Measurements from ENCODE around the gene RAD51AP1. TPM values are rescaled to one million over a fixed set of nuclear protein-coding genes. Genes with fewer than 3 reads are reported as not detected.

Gene RAD51AP1
- polyA plus RNA-seq, 2 of the 4 experiments (the other 2 are of a cell fraction), result 30.6 to 56.7 TPM

GRCh38 chr12:4530160-4530559, 8.5 kb upstream of the RAD51AP1 start:
- CTCF ChIA-PET, result interaction anchor here (0.6 to 2.4 kb wide), 2 partner anchors 110 to 223 kb away, joined by 3 to 5 read pairs; no protein-coding TSS in a partner anchor
- WGBS (ENCODE audit: missing lambda C conversion rate), result 91% methylated on average over 1 of the region's 1 CpG
- ATAC-seq (no peak), DNase-seq (ENCODE audit: low read depth in 1 of 2, low spot score in 1 of 2) (no peak), FAIRE-seq (no peak)
- H3K4me2 ChIP-seq, result no peak overlapping the region
- no peak for TF ChIP-seq KDM1A (IDR thresholded peaks at IDR 0.05; ENCODE audit: low read depth)
- POLR2A ChIA-PET, result no interaction called here
- no peaks in the 10 kb centered on the region for H3K9me3 ChIP-seq
- no peaks in the 10 kb centered on the region for H3K4me1 ChIP-seq
- H3K4me3 ChIP-seq, result no peak overlapping the region
- no peak overlapping the region for H3K27ac ChIP-seq

DNA sequence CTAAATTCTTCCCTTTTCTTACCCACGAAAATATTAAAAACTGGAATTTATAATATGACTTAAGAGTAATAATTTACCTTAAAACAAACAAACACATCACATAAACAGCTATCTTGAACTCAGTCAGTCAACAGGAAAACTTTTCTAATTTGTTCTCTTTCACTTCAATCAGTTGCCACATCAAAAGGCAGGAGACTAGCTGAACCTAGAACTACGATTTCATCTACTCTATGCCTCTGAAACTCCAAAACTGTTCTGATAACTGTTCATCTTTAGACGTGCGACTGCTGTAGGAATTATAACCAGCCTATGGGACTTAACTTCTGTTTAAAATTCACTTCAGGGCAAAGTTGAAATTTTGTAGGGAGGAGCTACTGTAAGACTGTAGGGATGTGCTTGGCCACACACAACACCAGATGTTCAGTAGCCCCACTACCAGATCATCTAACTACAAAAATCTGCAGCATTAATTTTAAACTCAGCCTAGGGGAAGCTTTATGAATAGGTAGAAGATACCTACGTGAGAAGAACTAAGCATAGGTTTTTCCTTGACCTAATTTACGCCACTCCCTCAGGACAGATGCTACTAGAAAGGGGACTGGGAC, 7.6 kb upstream of the RAD51AP1 start:
- POLR2A ChIA-PET, result no interaction called here
- Histone ChIP-seq H3K9me3 (no peaks in the 10 kb centered on the region), H3K27ac (no peak overlapping the region), H3K4me3 (no peak overlapping the region), H3K4me2 (no peak overlapping the region), H3K4me1 (no peaks in the 10 kb centered on the region)
- FAIRE-seq, result no peak
- CTCF ChIA-PET, result interaction anchor here (0.6 to 2.4 kb wide), 4 partner anchors 14 to 233 kb away, joined by 3 to 5 read pairs (median 4); no protein-coding TSS in a partner anchor
- no peak for DNase-seq (ENCODE audit: low read depth in 1 of 2, low spot score in 1 of 2)
- WGBS (ENCODE audit: missing lambda C conversion rate), result 80% methylated on average over 6 of the region's 6 CpGs
- TF ChIP-seq HOXA7 (CRISPR knock-in tag; IDR thresholded peaks at IDR 0.05) (no peak), ATOH8 (CRISPR knock-in tag; IDR thresholded peaks at IDR 0.05; ENCODE audit: low read depth) (no peak), JUNB (IDR thresholded peaks at IDR 0.05) (no peak), RARB (CRISPR knock-in tag; IDR thresholded peaks at IDR 0.05) (no peak), RNF2 (IDR thresholded peaks at IDR 0.05; ENCODE audit: borderline replicate concordance, low read depth) (no peak), TP53 (CRISPR knock-in tag; IDR thresholded peaks at IDR 0.05) (no peak), BHLHE40 (IDR thresholded peaks at IDR 0.05; ENCODE audit: low read depth, low read length) (no peak), ZSCAN20 (CRISPR knock-in tag; IDR thresholded peaks at IDR 0.05) (no peak), GATA3 (IDR thresholded peaks at IDR 0.05; ENCODE audit: borderline replicate concordance) (no peak), BCL3 (IDR thresholded peaks at IDR 0.05) (no peak), PBX3 (IDR thresholded peaks at IDR 0.05) (no peak), ZFP36 (IDR thresholded peaks at IDR 0.05; ENCODE audit: borderline replicate concordance, partially characterized antibody) (no peak), CBX2 (IDR thresholded peaks at IDR 0.05; ENCODE audit: borderline replicate concordance, low read depth) (no peak), HES2 (IDR thresholded peaks at IDR 0.05) (no peak), HMGXB4 (CRISPR knock-in tag; IDR thresholded peaks at IDR 0.05; ENCODE audit: borderline replicate concordance) (no peak), TFCP2L1 (CRISPR knock-in tag; IDR thresholded peaks at IDR 0.05) (no peak)
- TF ChIP-seq, protein P1, sequence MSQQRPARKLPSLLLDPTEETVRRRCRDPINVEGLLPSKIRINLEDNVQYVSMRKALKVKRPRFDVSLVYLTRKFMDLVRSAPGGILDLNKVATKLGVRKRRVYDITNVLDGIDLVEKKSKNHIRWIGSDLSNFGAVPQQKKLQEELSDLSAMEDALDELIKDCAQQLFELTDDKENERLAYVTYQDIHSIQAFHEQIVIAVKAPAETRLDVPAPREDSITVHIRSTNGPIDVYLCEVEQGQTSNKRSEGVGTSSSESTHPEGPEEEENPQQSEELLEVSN (IDR thresholded peaks at IDR 0.05; ENCODE audit: borderline replicate concordance, low read depth), result no peak
- ATAC-seq, result no peak

Measured in A549 (cell line).